HCT116 (cell line): Measurements from ENCODE around the gene PSMC2. TPM values are rescaled to one million over a fixed set of nuclear protein-coding genes. Genes with fewer than 3 reads are reported as not detected.

ENCODE experiments used
- ATAC-seq: fragments of 200-7000 bp; cut with Tn5 transposase; 2 replicates; pipeline ENCODE4 v1.9.1; 2020; ENCODE audit warnings: mild to moderate bottlenecking, moderate library complexity
- BruUV-seq: library from RNA; stranded (reverse); fragments of 400-500 nt; replicated peaks from 2 replicates; lab custom pipeline; 2021; lab: Mats Ljungman, UMichigan
- CTCF ChIA-PET: fragments of 300-600 bp; sonication (Branson Sonifier 250); formaldehyde crosslinking; loops from one replicate; lab custom pipeline; 2021; ENCODE audit warnings: antibody characterized with exemption; lab: Charles Lee
- POLR2A ChIA-PET: fragments of 300-600, 350-600 bp; sonication (Branson Sonifier 250); formaldehyde crosslinking; loops from one replicate; lab custom pipeline; 2021; ENCODE audit warnings: antibody characterized with exemption; lab: Charles Lee
- RAD21 ChIA-PET, 2 experiments: fragments of 300-600 bp; sonication (Branson Sonifier 250); formaldehyde crosslinking; loops; one replicate each; lab custom pipeline; 2023; ENCODE audit warnings: low total read pairs in 2 of 2; ENCODE audit not compliant: uncharacterized antibody in 2 of 2, unreplicated experiment in 2 of 2, low non-redundant PET in 1 of 2; lab: Charles Lee
- DNase-seq: peaks from one replicate; pipeline ENCODE4 v3.0.0-alpha.2; 2010; ENCODE audit warnings: low read depth, low spot score
- H2AFZ ChIP-seq: fragments of 200-600 bp; shearing (Covaris generic), sonication (generic); 2 replicates; pipeline ENCODE4 v1.6.1; 2017; ENCODE audit warnings: low read depth, mixed run types, mixed read lengths, antibody characterized with exemption, low read length; ENCODE audit not compliant: poor library complexity, severe bottlenecking
- H3K27ac ChIP-seq: 2 replicates; pipeline ENCODE4 v1.5.1; 2012; ENCODE audit warnings: low read depth, low read length
- H3K27me3 ChIP-seq: fragments of 200-600 bp; sonication (generic); 2 replicates; pipeline ENCODE4 v1.6.1; 2016; ENCODE audit warnings: mixed run types, low read length, mixed read lengths; ENCODE audit not compliant: insufficient read depth
- H3K36me3 ChIP-seq, 2 experiments: fragments of 200-500 bp in 1 of 2; fragments of 200-600 bp in 1 of 2; sonication (Bioruptor generic) in 1 of 2; sonication (generic) in 1 of 2; 2 replicates each; pipeline versions ENCODE4 v1.5.1 to v1.6.1; 2014 to 2016; ENCODE audit warnings: low read length in 2 of 2, inconsistent platforms in 1 of 2, mixed read lengths in 1 of 2, mixed run types in 1 of 2; ENCODE audit not compliant: insufficient read depth in 2 of 2, control insufficient read depth in 1 of 2
- H3K4me1 ChIP-seq, 2 experiments: fragments of 200-600 bp in 1 of 2; sonication (generic) in 1 of 2; 2 replicates each; pipeline versions ENCODE4 v1.5.1 to v1.6.1; 2012 to 2017; ENCODE audit warnings: low read length in 2 of 2, inconsistent platforms in 1 of 2, mild to moderate bottlenecking in 1 of 2, mixed read lengths in 1 of 2, mixed run types in 1 of 2, moderate library complexity in 1 of 2; ENCODE audit not compliant: insufficient read depth in 2 of 2, control insufficient read depth in 1 of 2
- H3K4me2 ChIP-seq: fragments of 200-600 bp; sonication (generic); 2 replicates; pipeline ENCODE4 v1.6.1; 2017; ENCODE audit warnings: mixed run types, low read length, mixed read lengths
- H3K4me3 ChIP-seq, 2 experiments: fragments of 200-600 bp in 1 of 2; sonication (generic) in 1 of 2; replicated peaks in 1 of 2; 2 replicates each; pipeline ENCODE4 v1.5.1; 2011 to 2016; ENCODE audit warnings: low read length in 2 of 2, control low read depth in 1 of 2, low read depth in 1 of 2, mild to moderate bottlenecking in 1 of 2, mixed read lengths in 1 of 2, mixed run types in 1 of 2
- H3K79me2 ChIP-seq: fragments of 200-600 bp; sonication (generic); 2 replicates; pipeline ENCODE4 v1.6.1; 2017; ENCODE audit warnings: mild to moderate bottlenecking, mixed run types, low read length, moderate library complexity, mixed read lengths; ENCODE audit not compliant: insufficient read depth
- H3K9ac ChIP-seq: fragments of 200-600 bp; sonication (generic); 2 replicates; pipeline ENCODE4 v1.6.1; 2016; ENCODE audit warnings: low read length, mixed read lengths
- H3K9me2 ChIP-seq: fragments of 200-600 bp; sonication (generic), shearing (Covaris generic); 2 replicates; pipeline ENCODE4 v1.6.1; 2017; ENCODE audit warnings: mixed run types, mild to moderate bottlenecking, moderate library complexity; ENCODE audit not compliant: insufficient read depth
- H3K9me3 ChIP-seq, 2 experiments: fragments of 200-500 bp in 1 of 2; fragments of 200-600 bp in 1 of 2; sonication (Bioruptor generic) in 1 of 2; sonication (generic) in 1 of 2; 2 replicates each; pipeline ENCODE4 v1.6.1; 2014 to 2017; ENCODE audit warnings: low read length in 2 of 2, mixed read lengths in 2 of 2, inconsistent platforms in 1 of 2, low read depth in 1 of 2, mild to moderate bottlenecking in 1 of 2, mixed run types in 1 of 2, moderate library complexity in 1 of 2; ENCODE audit not compliant: control insufficient read depth in 1 of 2, insufficient read depth in 1 of 2
- H4K20me1 ChIP-seq: fragments of 200-600 bp; sonication (generic), shearing (Covaris generic); 2 replicates; pipeline ENCODE4 v1.6.1; 2017; ENCODE audit warnings: mixed run types, mild to moderate bottlenecking, moderate library complexity; ENCODE audit not compliant: insufficient read depth
- CEBPB ChIP-seq: IDR thresholded peaks from 2 replicates; pipeline ENCODE4 v1.6.1; 2012; ENCODE audit warnings: low read depth
- CTCF ChIP-seq, 3 experiments: fragments of 200-600 bp in 1 of 3; sonication (generic) in 1 of 3; IDR thresholded peaks in 2 of 3; conservative IDR thresholded peaks in 1 of 3; 2 replicates each; pipeline ENCODE4 v1.5.1; 2012 to 2017; ENCODE audit warnings: low read depth in 2 of 3, low read length in 2 of 3, antibody characterized with exemption in 1 of 3, borderline replicate concordance in 1 of 3, control low read depth in 1 of 3, mild to moderate bottlenecking in 1 of 3, mixed read lengths in 1 of 3, mixed run types in 1 of 3, moderate library complexity in 1 of 3; ENCODE audit not compliant: insufficient read depth in 1 of 3
- EGR1 ChIP-seq: IDR thresholded peaks from 2 replicates; pipeline ENCODE4 v1.6.1; 2012; ENCODE audit warnings: low read depth
- ELF1 ChIP-seq: IDR thresholded peaks from 2 replicates; pipeline ENCODE4 v1.6.1; 2012; ENCODE audit warnings: low read depth, borderline replicate concordance
- EZH2 ChIP-seq: fragments of 200-600 bp; sonication (generic); IDR thresholded peaks from 2 replicates; pipeline ENCODE4 v1.6.1; 2017; ENCODE audit warnings: antibody characterized with exemption, mixed run types
- EZH2phosphoT487 ChIP-seq: fragments of 200-600 bp; IDR thresholded peaks from 2 replicates; pipeline ENCODE4 v1.6.1; 2018; ENCODE audit warnings: antibody characterized with exemption, borderline replicate concordance
- POLR2A ChIP-seq: IDR thresholded peaks from 2 replicates; pipeline ENCODE4 v1.7.0; 2011; ENCODE audit warnings: borderline replicate concordance; ENCODE audit not compliant: insufficient read depth, insufficient read length; ENCODE audit errors: extremely low read depth
- POLR2AphosphoS5 ChIP-seq: IDR thresholded peaks from 2 replicates; pipeline ENCODE4 v1.6.1; 2011; ENCODE audit warnings: mild to moderate bottlenecking, low read depth, low read length, moderate library complexity
- RAD21 ChIP-seq: IDR thresholded peaks from 2 replicates; pipeline ENCODE4 v1.6.1; 2012; ENCODE audit warnings: low read depth, mild to moderate bottlenecking
- SIN3A ChIP-seq: IDR thresholded peaks from 2 replicates; pipeline ENCODE4 v1.6.1; 2012; ENCODE audit warnings: low read depth
- SP1 ChIP-seq: IDR thresholded peaks from 2 replicates; pipeline ENCODE4 v1.6.1; 2012; ENCODE audit warnings: low read depth
- SRF ChIP-seq: IDR thresholded peaks from 2 replicates; pipeline ENCODE4 v1.6.1; 2012; ENCODE audit warnings: low read depth
- TCF7L2 ChIP-seq: IDR thresholded peaks from 2 replicates; pipeline ENCODE4 v1.7.0; 2011; ENCODE audit warnings: borderline replicate concordance, inconsistent platforms; ENCODE audit not compliant: insufficient read depth, insufficient read length; ENCODE audit errors: extremely low read depth
- YY1 ChIP-seq: IDR thresholded peaks from 2 replicates; pipeline ENCODE4 v1.6.1; 2011; ENCODE audit warnings: low read length, low read depth, moderate library complexity, mild to moderate bottlenecking; ENCODE audit not compliant: insufficient replicate concordance; ENCODE audit errors: extremely low read depth
- intact Hi-C: fragments of 100-400 bp; cut with micrococcal nuclease; formaldehyde crosslinking; loops from 2 replicates; pipeline ENCODE4 v1.10.0; 2022
- total RNA-seq: library from RNA; stranded (reverse); gene quantifications from one replicate; pipeline ENCODE4 v1.2.1, GENCODE V29; 2021; ENCODE audit not compliant: unreplicated experiment

The PSMC2 gene
- total RNA-seq, 1 experiment from 2014 or later: 121 TPM

DNA sequence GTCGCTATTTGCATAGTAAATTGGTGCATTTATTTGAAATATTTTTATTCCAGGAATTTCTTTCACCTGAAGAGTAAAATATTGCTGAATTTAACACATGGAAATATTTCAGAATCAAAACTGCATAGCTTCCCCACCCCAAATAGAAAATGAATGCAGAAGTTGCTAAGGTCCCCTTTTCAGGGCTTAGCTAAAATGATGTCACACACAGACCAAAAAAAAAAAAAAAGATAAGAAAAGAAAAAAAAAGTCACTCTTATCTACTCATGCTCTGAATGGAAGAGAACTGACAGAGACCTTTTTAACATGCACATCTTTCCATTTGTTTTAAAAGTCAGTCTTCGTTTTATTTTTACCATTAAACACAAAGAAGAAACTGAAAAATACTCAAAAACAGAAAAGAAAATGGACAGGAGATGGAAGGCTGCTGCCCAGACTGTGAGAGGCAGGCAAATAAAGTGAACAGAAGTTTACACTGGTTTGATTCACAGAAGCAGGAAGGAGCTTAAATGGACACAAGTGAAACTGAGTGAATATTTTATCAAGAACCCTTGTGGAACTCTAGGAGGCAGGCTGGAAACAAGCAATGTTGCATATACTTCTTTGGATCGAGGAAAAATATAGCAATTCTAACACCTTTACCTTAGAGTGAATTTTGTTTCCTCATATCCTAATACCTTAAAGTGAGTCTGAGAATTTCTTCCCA, 32.0 kb downstream of the PSMC2 start:
- no peaks in the 10 kb centered on the region for H3K9me2 ChIP-seq
- no peaks in the 10 kb centered on the region for H3K36me3 ChIP-seq
- ATAC-seq: no peak
- no TSS peak for BruUV-seq
- H3K27ac ChIP-seq: no peak overlapping the region
- no peaks in the 10 kb centered on the region for H3K4me1 ChIP-seq
- no peak overlapping the region for H3K4me2 ChIP-seq
- TF ChIP-seq POLR2A: no peak
- TF ChIP-seq TCF7L2: no peak
- TF ChIP-seq EGR1: no peak
- no peak for TF ChIP-seq SP1
- no peak for TF ChIP-seq CTCF (IDR thresholded peaks at IDR 0.05 in 2 of 3, conservative IDR thresholded peaks at IDR 0.05 in 1 of 3; ENCODE audit: borderline replicate concordance in 1 of 3, insufficient read depth in 1 of 3, low read depth in 2 of 3, low read length in 2 of 3)
- no peak for TF ChIP-seq RAD21
- no peak for TF ChIP-seq POLR2AphosphoS5
- no peak for TF ChIP-seq CEBPB
- no peak for TF ChIP-seq ELF1
- no peak for TF ChIP-seq YY1
- no peak for TF ChIP-seq SRF
- TF ChIP-seq SIN3A: no peak
- no peak for TF ChIP-seq EZH2phosphoT487
- TF ChIP-seq EZH2: no peak
- H3K4me3 ChIP-seq: no peak overlapping the region
- H3K9me3 ChIP-seq: no peaks in the 10 kb centered on the region
- ChIA-PET POLR2A (no interaction called here), CTCF (no interaction called here), RAD21 (no interaction called here)
- no peak for DNase-seq
- H3K27me3 ChIP-seq: 0 out of 2 replicates have a peak, but pooled peaks cover 18% of the 10 kb centered on the region
- intact Hi-C loops: no loop called here
- H3K79me2 ChIP-seq: no peaks in the 10 kb centered on the region
- no peak overlapping the region for H3K9ac ChIP-seq
- H2AFZ ChIP-seq: no peak overlapping the region
- H4K20me1 ChIP-seq: no peaks in the 10 kb centered on the region
